ENCODE measurements around the gene RFXAP. TPM values are rescaled to one million over a fixed set of nuclear protein-coding genes. Genes with fewer than 3 reads are reported as not detected.
"Not testable (repeated sequence)": the region's sequence is repeated elsewhere in the genome, so short reads cannot be mapped to it uniquely, and the experiment has no call there.

The RFXAP gene
- total and polyA plus RNA-seq, 9 of the 15 experiments (the other 6 are each of a cell fraction or from before 2014, with no cell fraction given), result 2.1 to 9.7 (median 2.9) TPM

- H3K9me1 ChIP-seq (ENCODE audit: control insufficient read depth, insufficient read depth, low read length); H3K79me2 ChIP-seq (ENCODE audit: control insufficient read depth, insufficient read depth, low read length); H3K4me3 ChIP-seq; H3K9me3 ChIP-seq (replicated peaks; ENCODE audit: control insufficient read depth, insufficient read depth, low read depth, low read length); DNase-seq (ENCODE audit: extremely low read depth in 1 of 4, low spot score in 3 of 4); CTCF ChIA-PET (ENCODE audit: low intra/inter-chr PET ratio); H3K4me1 ChIP-seq (replicated peaks in 1 of 2; ENCODE audit: control insufficient read depth in 2 of 2, insufficient read depth in 2 of 2, low read length in 2 of 2); ATAC-seq; H3K4me2 ChIP-seq (ENCODE audit: insufficient read depth, low read length); H3K36me3 ChIP-seq (ENCODE audit: control insufficient read depth, insufficient read depth, low read length); FAIRE-seq; BruUV-seq (replicated peaks); H3K9ac ChIP-seq (ENCODE audit: insufficient read depth in 1 of 2, low read depth in 2 of 2, low read length in 2 of 2); H3K27ac ChIP-seq (ENCODE audit: extremely low read depth, low read depth, low read length); H2AFZ ChIP-seq (ENCODE audit: low read depth, low read length); in situ Hi-C loops (cut with MboI); intact Hi-C loops (cut with micrococcal nuclease); H4K20me1 ChIP-seq (replicated peaks; ENCODE audit: control insufficient read depth, insufficient read depth, low read length): not testable (repeated sequence)
- 0% methylated on average over 2 of the region's 4 CpGs for WGBS (ENCODE audit: insufficient coverage, low coverage, missing lambda C conversion rate)
- peaks cover 6 to 10% of the 10 kb centered on the region in 2 experiments; a peak in 3 of 5 replicates for H3K27me3 ChIP-seq (ENCODE audit: control insufficient read depth in 2 of 2, insufficient read depth in 2 of 2, low read length in 2 of 2)
- POLR2A ChIA-PET, result interaction anchor here (0.7 kb wide), 1 partner anchor 1432 kb away, joined by 4 read pairs; no protein-coding TSS in a partner anchor
Observed at GRCh38 chr13:36786175-36786574, 32.8 kb upstream of the RFXAP start.

GRCh38 chr13:36787181-36787580 is 31.8 kb upstream of the RFXAP start:
- FAIRE-seq, result no peak
- TF ChIP-seq NFIC (IDR thresholded peaks at IDR 0.05) (no peak), XRCC3 (IDR thresholded peaks at IDR 0.05) (no peak), TARDBP (IDR thresholded peaks at IDR 0.05) (no peak), STAT6 (CRISPR knock-in tag; IDR thresholded peaks at IDR 0.05) (no peak), SRSF3 (IDR thresholded peaks at IDR 0.05; ENCODE audit: insufficient read depth, low read length) (no peak), E2F6 (IDR thresholded peaks at IDR 0.05; ENCODE audit: borderline replicate concordance in 1 of 2, extremely low read depth in 1 of 2, insufficient read depth in 1 of 2, insufficient read length in 1 of 2, low read depth in 1 of 2, low read length in 1 of 2, poor library complexity in 1 of 2, severe bottlenecking in 1 of 2) (no peak), SIN3B (IDR thresholded peaks at IDR 0.05; ENCODE audit: low read depth) (no peak), CHD2 (IDR thresholded peaks at IDR 0.05; ENCODE audit: low read depth, low read length) (no peak), MEF2D (tag; conservative IDR thresholded peaks at IDR 0.05; ENCODE audit: low read depth) (no peak), MCM5 (IDR thresholded peaks at IDR 0.05; ENCODE audit: low read depth) (no peak), HDAC6 (IDR thresholded peaks at IDR 0.05; ENCODE audit: low read depth, low read length) (no peak), ETS1 (conservative IDR thresholded peaks at IDR 0.05; ENCODE audit: control insufficient read depth, low read depth, low read length) (no peak)

More at GRCh38 chr13:36787181-36787580, 31.8 kb upstream of the RFXAP start:
- no peak overlapping the region for H2AFZ ChIP-seq (ENCODE audit: low read depth, low read length)
- H3K36me3 ChIP-seq (ENCODE audit: control insufficient read depth, insufficient read depth, low read length), result no peaks in the 10 kb centered on the region
- ATAC-seq (no peak), DNase-seq (ENCODE audit: extremely low read depth in 1 of 4, low spot score in 3 of 4) (no peak)
- H3K9me3 ChIP-seq (replicated peaks; ENCODE audit: control insufficient read depth, insufficient read depth, low read depth, low read length), result no peaks in the 10 kb centered on the region
- H3K4me3 ChIP-seq, result no peak overlapping the region
- intact Hi-C loops (cut with micrococcal nuclease), result no loop called here
- 5% methylated on average over 3 of the region's 3 CpGs for WGBS (ENCODE audit: insufficient coverage, low coverage, missing lambda C conversion rate)
- no peaks in the 10 kb centered on the region for H3K4me1 ChIP-seq (replicated peaks in 1 of 2; ENCODE audit: control insufficient read depth in 2 of 2, insufficient read depth in 2 of 2, low read length in 2 of 2)
- in situ Hi-C loops (cut with MboI), result no loop called here
- no peaks in the 10 kb centered on the region for H3K9me1 ChIP-seq (ENCODE audit: control insufficient read depth, insufficient read depth, low read length)
- ChIA-PET POLR2A (interaction anchor here (0.7 kb wide), 1 partner anchor 14 kb away, joined by 3 read pairs; no protein-coding TSS in a partner anchor), CTCF (ENCODE audit: low intra/inter-chr PET ratio) (no interaction called here)
- peaks cover 6 to 13% of the 10 kb centered on the region in 2 experiments; a peak in 3 of 5 replicates for H3K27me3 ChIP-seq (ENCODE audit: control insufficient read depth in 2 of 2, insufficient read depth in 2 of 2, low read length in 2 of 2)
- no peaks in the 10 kb centered on the region for H3K79me2 ChIP-seq (ENCODE audit: control insufficient read depth, insufficient read depth, low read length)
- H4K20me1 ChIP-seq (replicated peaks; ENCODE audit: control insufficient read depth, insufficient read depth, low read length), result no peaks in the 10 kb centered on the region
- no peak overlapping the region for H3K27ac ChIP-seq (ENCODE audit: extremely low read depth, low read depth, low read length)
- no TSS peak for BruUV-seq (replicated peaks)
- H3K9ac ChIP-seq (ENCODE audit: insufficient read depth in 1 of 2, low read depth in 2 of 2, low read length in 2 of 2), result no peak overlapping the region
- no peak overlapping the region for H3K4me2 ChIP-seq (ENCODE audit: insufficient read depth, low read length)
